ENCODE results near the gene SOX5.

GRCh38 chr12:23614280-23614679, 335.2 kb downstream of the SOX5 start:
- TF ChIP-seq CTCF (conservative IDR thresholded peaks at IDR 0.05; ENCODE audit: low read depth in 2 of 2) (no peak), CREB1 (CRISPR knock-in tag; IDR thresholded peaks at IDR 0.05; ENCODE audit: low read depth) (no peak), EZH2 (IDR thresholded peaks at IDR 0.05; ENCODE audit: low read depth, unreplicated experiment) (no peak), EZH2phosphoT487 (IDR thresholded peaks at IDR 0.05; ENCODE audit: unreplicated experiment) (no peak), JUNB (IDR thresholded peaks at IDR 0.05; ENCODE audit: unreplicated experiment) (no peak), POLR2AphosphoS5 (IDR thresholded peaks at IDR 0.05; ENCODE audit: low read depth) (no peak), ETS1 (IDR thresholded peaks at IDR 0.05) (no peak), ZNF114 (CRISPR knock-in tag; IDR thresholded peaks at IDR 0.05) (no peak), ZNF331 (CRISPR knock-in tag; IDR thresholded peaks at IDR 0.05; ENCODE audit: low read depth) (no peak), NANOG (IDR thresholded peaks at IDR 0.05; ENCODE audit: borderline replicate concordance) (no peak)
- TF ChIP-seq, protein P1, sequence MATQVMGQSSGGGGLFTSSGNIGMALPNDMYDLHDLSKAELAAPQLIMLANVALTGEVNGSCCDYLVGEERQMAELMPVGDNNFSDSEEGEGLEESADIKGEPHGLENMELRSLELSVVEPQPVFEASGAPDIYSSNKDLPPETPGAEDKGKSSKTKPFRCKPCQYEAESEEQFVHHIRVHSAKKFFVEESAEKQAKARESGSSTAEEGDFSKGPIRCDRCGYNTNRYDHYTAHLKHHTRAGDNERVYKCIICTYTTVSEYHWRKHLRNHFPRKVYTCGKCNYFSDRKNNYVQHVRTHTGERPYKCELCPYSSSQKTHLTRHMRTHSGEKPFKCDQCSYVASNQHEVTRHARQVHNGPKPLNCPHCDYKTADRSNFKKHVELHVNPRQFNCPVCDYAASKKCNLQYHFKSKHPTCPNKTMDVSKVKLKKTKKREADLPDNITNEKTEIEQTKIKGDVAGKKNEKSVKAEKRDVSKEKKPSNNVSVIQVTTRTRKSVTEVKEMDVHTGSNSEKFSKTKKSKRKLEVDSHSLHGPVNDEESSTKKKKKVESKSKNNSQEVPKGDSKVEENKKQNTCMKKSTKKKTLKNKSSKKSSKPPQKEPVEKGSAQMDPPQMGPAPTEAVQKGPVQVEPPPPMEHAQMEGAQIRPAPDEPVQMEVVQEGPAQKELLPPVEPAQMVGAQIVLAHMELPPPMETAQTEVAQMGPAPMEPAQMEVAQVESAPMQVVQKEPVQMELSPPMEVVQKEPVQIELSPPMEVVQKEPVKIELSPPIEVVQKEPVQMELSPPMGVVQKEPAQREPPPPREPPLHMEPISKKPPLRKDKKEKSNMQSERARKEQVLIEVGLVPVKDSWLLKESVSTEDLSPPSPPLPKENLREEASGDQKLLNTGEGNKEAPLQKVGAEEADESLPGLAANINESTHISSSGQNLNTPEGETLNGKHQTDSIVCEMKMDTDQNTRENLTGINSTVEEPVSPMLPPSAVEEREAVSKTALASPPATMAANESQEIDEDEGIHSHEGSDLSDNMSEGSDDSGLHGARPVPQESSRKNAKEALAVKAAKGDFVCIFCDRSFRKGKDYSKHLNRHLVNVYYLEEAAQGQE (IDR thresholded peaks at IDR 0.05; ENCODE audit: unreplicated experiment), result no peak
